OCI-LY1 (cell line): ENCODE results near the gene NMRK1.

Experiments
- H2AFZ ChIP-seq: fragments of 200-600 bp; sonication (generic), shearing (Covaris generic); 2 replicates; pipeline ENCODE4 v1.6.0; 2014; ENCODE audit warnings: antibody characterized with exemption, mild to moderate bottlenecking, low read length
- H3F3A ChIP-seq: fragments of 200-600 bp; sonication (generic), shearing (Covaris generic); 2 replicates; pipeline ENCODE4 v1.6.0; 2014; ENCODE audit warnings: mild to moderate bottlenecking, antibody characterized with exemption, low read length, moderate library complexity; ENCODE audit not compliant: insufficient read depth
- H3K27ac ChIP-seq: fragments of 200-600 bp; sonication (generic); 2 replicates; pipeline ENCODE4 v1.5.1; 2014; ENCODE audit warnings: low read length, mixed run types, mild to moderate bottlenecking, low read depth; ENCODE audit not compliant: poor library complexity, severe bottlenecking
- H3K27me3 ChIP-seq: fragments of 200-600 bp; sonication (generic); 2 replicates; pipeline ENCODE4 v1.6.0; 2014; ENCODE audit warnings: antibody characterized with exemption, mild to moderate bottlenecking, low read length, moderate library complexity; ENCODE audit not compliant: insufficient read depth
- H3K36me3 ChIP-seq: fragments of 200-600 bp; sonication (generic); 2 replicates; pipeline ENCODE4 v1.6.1; 2014; ENCODE audit warnings: mild to moderate bottlenecking, antibody characterized with exemption, low read length, moderate library complexity, mixed read lengths; ENCODE audit not compliant: insufficient read depth
- H3K4me1 ChIP-seq: fragments of 200-600 bp; sonication (generic); 2 replicates; pipeline ENCODE4 v1.5.1; 2014; ENCODE audit warnings: mild to moderate bottlenecking, low read length, moderate library complexity; ENCODE audit not compliant: insufficient read depth, severe bottlenecking
- H3K4me2 ChIP-seq: fragments of 200-600 bp; sonication (generic), shearing (Covaris generic); 2 replicates; pipeline ENCODE4 v1.6.1; 2014; ENCODE audit warnings: low read length
- H3K4me3 ChIP-seq: fragments of 200-600 bp; sonication (generic); 2 replicates; pipeline ENCODE4 v1.5.1; 2014; ENCODE audit warnings: low read length, low read depth, mild to moderate bottlenecking, mixed read lengths; ENCODE audit not compliant: poor library complexity, severe bottlenecking
- H3K79me2 ChIP-seq: fragments of 200-600 bp; shearing (Covaris generic); 2 replicates; pipeline ENCODE4 v1.6.1; 2016; ENCODE audit warnings: mixed run types, low read length, mixed read lengths; ENCODE audit not compliant: insufficient read depth
- H3K9ac ChIP-seq: fragments of 200-600 bp; sonication (generic), shearing (Covaris generic); 2 replicates; pipeline ENCODE4 v1.6.1; 2014; ENCODE audit warnings: mild to moderate bottlenecking, low read length, mixed read lengths
- H3K9me2 ChIP-seq: fragments of 200-600 bp; sonication (generic), shearing (Covaris generic); 2 replicates; pipeline ENCODE4 v1.6.1; 2014; ENCODE audit warnings: low read depth, mild to moderate bottlenecking, low read length, mixed read lengths
- H3K9me3 ChIP-seq: fragments of 200-600 bp; shearing (Covaris generic); 2 replicates; pipeline ENCODE4 v1.6.1; 2014; ENCODE audit warnings: low read length, mixed read lengths
- H4K20me1 ChIP-seq: fragments of 200-600 bp; sonication (generic), shearing (Covaris generic); 2 replicates; pipeline ENCODE4 v1.6.0; 2016; ENCODE audit warnings: mild to moderate bottlenecking, low read length; ENCODE audit not compliant: insufficient read depth
- CTCF ChIP-seq: fragments of 200-600 bp; sonication (generic), shearing (Covaris generic); IDR thresholded peaks from 2 replicates; pipeline ENCODE4 v1.5.1; 2017; ENCODE audit warnings: mild to moderate bottlenecking, antibody characterized with exemption, low read length, moderate library complexity, mixed read lengths
- EZH2 ChIP-seq: fragments of 200-600 bp; sonication (generic), shearing (Covaris generic); IDR thresholded peaks from 2 replicates; pipeline ENCODE4 v1.8.0; 2017; ENCODE audit warnings: borderline replicate concordance, mixed run types, mild to moderate bottlenecking, antibody characterized with exemption, low read length, moderate library complexity, mixed read lengths

Gene NMRK1

GRCh38 chr9:75071530-75072122, 16.3 kb downstream of the NMRK1 start:
- Histone ChIP-seq H3K4me3 (no peak overlapping the region), H3K9me3 (no peaks in the 10 kb centered on the region), H4K20me1 (no peaks in the 10 kb centered on the region), H3K9me2 (no peaks in the 10 kb centered on the region), H3K9ac (no peak overlapping the region), H2AFZ (no peak overlapping the region), H3K27me3 (no peaks in the 10 kb centered on the region), H3K79me2 (no peaks in the 10 kb centered on the region), H3K27ac (no peak overlapping the region), H3K36me3 (peaks cover 20% of the 10 kb centered on the region; the same call in 1 of the 2 replicates), H3K4me1 (no peaks in the 10 kb centered on the region), H3F3A (no peaks in the 10 kb centered on the region), H3K4me2 (no peak overlapping the region)
- TF ChIP-seq CTCF (no peak), EZH2 (no peak)

- H3K4me1 ChIP-seq = no peaks in the 10 kb centered on the region
- H3F3A ChIP-seq = no peaks in the 10 kb centered on the region
- no peaks in the 10 kb centered on the region for H3K9me2 ChIP-seq
- no peak overlapping the region for H3K27ac ChIP-seq
- H3K79me2 ChIP-seq = no peaks in the 10 kb centered on the region
- H3K9ac ChIP-seq = no peak overlapping the region
- H3K4me3 ChIP-seq = no peak overlapping the region
- no peak overlapping the region for H2AFZ ChIP-seq
- H3K36me3 ChIP-seq = peaks cover 30% of the 10 kb centered on the region
- no peaks in the 10 kb centered on the region for H3K27me3 ChIP-seq
- no peaks in the 10 kb centered on the region for H3K9me3 ChIP-seq
- TF ChIP-seq EZH2 (no peak), CTCF (no peak)
- no peak overlapping the region for H3K4me2 ChIP-seq
- H4K20me1 ChIP-seq = no peaks in the 10 kb centered on the region
Measured at GRCh38 chr9:75069171-75069570, 18.8 kb downstream of the NMRK1 start.

GRCh38 chr9:75067894-75068293, 20.1 kb downstream of the NMRK1 start:
- Histone ChIP-seq H3K27me3 (no peaks in the 10 kb centered on the region), H3K4me1 (no peaks in the 10 kb centered on the region), H3K4me3 (no peak overlapping the region), H4K20me1 (no peaks in the 10 kb centered on the region), H3K36me3 (peaks cover 30% of the 10 kb centered on the region), H3K9ac (no peak overlapping the region), H3K9me3 (no peaks in the 10 kb centered on the region), H2AFZ (no peak overlapping the region), H3F3A (no peaks in the 10 kb centered on the region), H3K4me2 (no peak overlapping the region), H3K79me2 (no peaks in the 10 kb centered on the region), H3K9me2 (no peaks in the 10 kb centered on the region), H3K27ac (no peak overlapping the region)
- TF ChIP-seq CTCF (no peak), EZH2 (no peak)
